K562 (cell line): ENCODE measurements around the gene SMAD7. TPM values are rescaled to one million over a fixed set of nuclear protein-coding genes. Genes with fewer than 3 reads are reported as not detected.

ENCODE experiments used
- EP400 ChIP-seq: fragments of 450-650 bp; IDR thresholded peaks from 2 replicates; pipeline ENCODE4 v1.6.1; 2017; ENCODE audit warnings: antibody characterized with exemption, mild to moderate bottlenecking, moderate library complexity
- HNRNPLL ChIP-seq: fragments of 200-400 bp; formaldehyde crosslinking; IDR thresholded peaks from 2 replicates; pipeline ENCODE4 v1.6.1; 2017; ENCODE audit warnings: low read length, low read depth, mild to moderate bottlenecking; ENCODE audit not compliant: poor library complexity, severe bottlenecking
- KAT2B ChIP-seq: IDR thresholded peaks from one replicate; pipeline ENCODE4 v1.6.1; 2012; ENCODE audit warnings: low read depth, mild to moderate bottlenecking, control low read depth, inconsistent platforms, low read length, moderate library complexity
- RFX1 ChIP-seq: fragments of 450-650 bp; IDR thresholded peaks from 2 replicates; pipeline ENCODE4 v1.6.1; 2016; ENCODE audit warnings: mild to moderate bottlenecking, moderate library complexity
- SMARCA5 ChIP-seq: fragments of 450-650 bp; IDR thresholded peaks from 2 replicates; pipeline ENCODE4 v1.6.1; 2016
- ZBTB9 ChIP-seq: fragments of 450-650 bp; formaldehyde crosslinking; IDR thresholded peaks from 2 replicates; pipeline ENCODE4 v1.4.0; 2020; ENCODE audit warnings: mild to moderate bottlenecking, moderate library complexity
- ZNF23 ChIP-seq: fragments of 250-450 bp; sonication (Bioruptor Pico); IDR thresholded peaks from 2 replicates; pipeline ENCODE4 v1.4.0; 2020; ENCODE audit warnings: mild to moderate bottlenecking
- ZNF263 ChIP-seq: sonication (generic); formaldehyde crosslinking; IDR thresholded peaks from 2 replicates; pipeline ENCODE4 v1.8.0; 2022; ENCODE audit warnings: mild to moderate bottlenecking, missing genetic modification reagents, borderline replicate concordance
- ZNF561 ChIP-seq: fragments of 450-650 bp; formaldehyde crosslinking; conservative IDR thresholded peaks from 2 replicates; pipeline ENCODE4 v1.4.0; 2020; ENCODE audit warnings: mild to moderate bottlenecking, moderate library complexity
- ZNF592 ChIP-seq: fragments of 450-650 bp; IDR thresholded peaks from 2 replicates; pipeline ENCODE4 v1.6.1; 2017; ENCODE audit warnings: antibody characterized with exemption, mild to moderate bottlenecking
- ZNF780A ChIP-seq: fragments of 250-450 bp; sonication (Bioruptor Pico); IDR thresholded peaks from 2 replicates; pipeline ENCODE4 v1.5.0; 2021; ENCODE audit warnings: mild to moderate bottlenecking
- polyA plus RNA-seq, 8 experiments: library from polyadenylated mRNA; depleted of rRNA in 4 of 8; stranded (reverse) in 5 of 8; unstranded in 3 of 8; fragments of >200 nt; fragmentation: Nextera tagmentation in 2 of 8; fragmentation: Illumina TruSeq in 1 of 8; extraction: Ambion mirVana in 2 of 8; extraction: Trizol in 1 of 8; gene quantifications; 2 replicates each; pipeline versions ENCODE4 v1.2.1 to v1.2.3, GENCODE V29; 2011 to 2014; ENCODE audit warnings: inconsistent platforms in 1 of 8, missing spikeins in 1 of 8
- total RNA-seq, 7 experiments: library from RNA; depleted of rRNA in 6 of 7; stranded (reverse); fragments of >200 nt in 6 of 7; fragmentation: Illumina TruSeq in 2 of 7; extraction: Trizol in 2 of 7; gene quantifications; 2 replicates each; pipeline versions ENCODE4 v1.2.1 to v1.2.3, GENCODE V29; 2011 to 2021; ENCODE audit warnings: low replicate concordance in 1 of 7
- TF ChIP-seq, protein P1 (sequence below), 2 experiments: fragments of 450-650 bp; IDR thresholded peaks; 2 replicates each; pipeline ENCODE4 v1.6.1; 2016; ENCODE audit warnings: mild to moderate bottlenecking in 2 of 2, borderline replicate concordance in 1 of 2, low read depth in 1 of 2, moderate library complexity in 1 of 2

The SMAD7 gene
- total and polyA plus RNA-seq, 9 of the 15 experiments (the other 6 are each of a cell fraction or from before 2014, with no cell fraction given): 0.13 to 3.0 (median 1.6) TPM

DNA sequence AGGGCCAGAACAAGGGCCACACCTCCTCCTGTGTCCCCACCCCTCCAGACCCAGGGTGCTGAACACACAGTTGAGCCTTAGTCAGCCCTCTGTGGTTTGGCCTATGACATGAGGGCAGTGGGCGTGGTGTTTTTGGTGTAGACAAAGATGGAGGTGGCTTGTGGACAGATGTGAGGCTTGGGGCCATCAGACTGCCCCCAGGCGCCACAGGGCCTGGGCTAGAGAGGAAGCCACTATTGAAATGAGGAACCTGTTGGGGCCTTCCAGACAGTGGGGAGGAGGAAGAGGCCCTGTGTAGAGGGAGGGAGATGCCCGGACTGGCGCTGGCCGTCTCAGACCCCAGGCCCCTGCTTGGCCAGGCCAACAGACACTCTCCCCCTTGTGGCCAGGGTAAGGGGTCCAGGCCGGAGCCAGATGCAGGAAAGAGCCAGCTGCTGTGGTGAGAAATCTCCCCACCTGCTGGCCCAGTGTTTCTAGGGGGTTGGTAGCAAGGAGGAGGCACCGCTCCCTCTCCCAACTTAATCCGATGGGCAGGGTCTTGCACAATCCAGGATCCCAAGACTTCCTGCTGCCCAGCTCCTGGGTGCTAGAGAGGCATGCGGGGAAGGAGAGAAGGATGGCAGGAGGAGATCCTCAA, 53.8 kb downstream of the SMAD7 start (continued):
- TF ChIP-seq, protein P1, sequence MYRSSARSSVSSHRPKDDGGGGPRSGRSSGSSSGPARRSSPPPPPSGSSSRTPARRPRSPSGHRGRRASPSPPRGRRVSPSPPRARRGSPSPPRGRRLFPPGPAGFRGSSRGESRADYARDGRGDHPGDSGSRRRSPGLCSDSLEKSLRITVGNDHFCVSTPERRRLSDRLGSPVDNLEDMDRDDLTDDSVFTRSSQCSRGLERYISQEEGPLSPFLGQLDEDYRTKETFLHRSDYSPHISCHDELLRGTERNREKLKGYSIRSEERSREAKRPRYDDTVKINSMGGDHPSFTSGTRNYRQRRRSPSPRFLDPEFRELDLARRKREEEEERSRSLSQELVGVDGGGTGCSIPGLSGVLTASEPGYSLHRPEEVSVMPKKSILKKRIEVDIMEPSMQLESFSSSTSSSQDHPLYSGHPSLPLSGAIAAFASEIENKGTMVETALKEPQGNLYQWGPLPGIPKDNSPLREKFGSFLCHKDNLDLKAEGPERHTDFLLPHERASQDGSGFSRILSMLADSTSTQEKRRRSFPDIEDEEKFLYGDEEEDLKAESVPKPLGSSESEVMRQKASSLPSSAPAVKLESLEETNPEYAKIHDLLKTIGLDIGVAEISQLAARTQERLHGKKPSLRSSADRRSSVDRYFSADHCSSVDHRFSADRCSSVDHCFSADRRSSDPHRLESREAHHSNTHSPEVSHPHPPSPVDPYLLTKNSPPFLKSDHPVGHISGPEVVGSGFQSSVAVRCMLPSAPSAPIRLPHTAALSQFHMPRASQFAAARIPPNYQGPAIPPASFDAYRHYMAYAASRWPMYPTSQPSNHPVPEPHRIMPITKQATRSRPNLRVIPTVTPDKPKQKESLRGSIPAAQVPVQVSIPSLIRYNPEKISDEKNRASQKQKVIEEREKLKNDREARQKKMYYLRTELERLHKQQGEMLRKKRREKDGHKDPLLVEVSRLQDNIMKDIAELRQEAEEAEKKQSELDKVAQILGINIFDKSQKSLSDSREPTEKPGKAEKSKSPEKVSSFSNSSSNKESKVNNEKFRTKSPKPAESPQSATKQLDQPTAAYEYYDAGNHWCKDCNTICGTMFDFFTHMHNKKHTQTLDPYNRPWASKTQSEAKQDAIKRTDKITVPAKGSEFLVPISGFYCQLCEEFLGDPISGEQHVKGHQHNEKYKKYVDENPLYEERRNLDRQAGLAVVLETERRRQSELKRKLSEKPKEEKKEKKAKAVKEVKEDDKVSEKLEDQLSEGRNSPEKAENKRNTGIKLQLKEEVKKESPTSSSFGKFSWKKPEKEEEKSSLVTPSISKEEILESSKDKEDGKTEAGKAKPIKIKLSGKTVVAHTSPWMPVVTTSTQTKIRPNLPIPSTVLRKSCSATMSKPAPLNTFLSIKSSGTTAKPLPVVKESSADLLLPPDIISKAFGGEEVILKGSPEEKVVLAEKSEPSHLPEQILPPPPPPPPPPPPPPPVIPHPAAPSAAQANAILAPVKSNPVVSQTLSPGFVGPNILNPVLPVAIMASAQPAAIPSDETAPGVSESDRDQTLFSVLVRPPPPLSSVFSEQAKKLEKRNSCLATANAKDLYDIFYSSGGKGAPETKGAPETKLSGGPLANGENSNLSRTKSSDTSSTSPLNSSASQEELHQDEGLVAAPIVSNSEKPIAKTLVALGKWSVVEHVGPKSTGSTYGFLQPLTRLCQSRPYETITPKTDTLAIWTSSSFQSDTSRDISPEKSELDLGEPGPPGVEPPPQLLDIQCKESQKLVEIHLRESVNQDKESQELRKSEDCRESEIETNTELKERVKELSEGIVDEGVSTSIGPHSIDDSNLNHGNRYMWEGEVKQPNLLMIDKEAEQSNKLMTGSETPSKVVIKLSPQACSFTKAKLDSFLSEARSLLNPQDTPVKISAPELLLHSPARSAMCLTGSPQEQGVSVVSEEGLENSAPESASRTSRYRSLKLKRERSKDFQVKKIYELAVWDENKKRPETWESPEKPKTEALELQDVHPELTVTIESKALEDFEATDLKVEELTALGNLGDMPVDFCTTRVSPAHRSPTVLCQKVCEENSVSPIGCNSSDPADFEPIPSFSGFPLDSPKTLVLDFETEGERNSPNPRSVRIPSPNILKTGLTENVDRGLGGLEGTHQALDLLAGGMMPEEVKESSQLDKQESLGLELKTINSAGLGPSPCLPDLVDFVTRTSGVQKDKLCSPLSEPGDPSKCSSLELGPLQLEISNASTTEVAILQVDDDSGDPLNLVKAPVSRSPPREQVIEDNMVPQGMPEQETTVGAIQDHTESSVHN (IDR thresholded peaks at IDR 0.05; ENCODE audit: borderline replicate concordance in 1 of 2, low read depth in 1 of 2): no peak
- TF ChIP-seq ZNF263 (CRISPR knock-in tag) (no peak), RFX1 (no peak), HNRNPLL (no peak), ZBTB9 (CRISPR knock-in tag) (0 out of 2 replicates have a peak, but pooled peaks have one; percentile 41), KAT2B (no peak), ZNF561 (CRISPR knock-in tag) (no peak), EP400 (peak; percentile 13; the same call in 1 of the 2 replicates), ZNF780A (CRISPR knock-in tag) (no peak), ZNF23 (no peak), SMARCA5 (no peak), ZNF592 (peak; percentile 28; the same call in 1 of the 2 replicates)
